ENCODE measurements around the gene PTTG1IP.

PTTG1IP gene

DNA sequence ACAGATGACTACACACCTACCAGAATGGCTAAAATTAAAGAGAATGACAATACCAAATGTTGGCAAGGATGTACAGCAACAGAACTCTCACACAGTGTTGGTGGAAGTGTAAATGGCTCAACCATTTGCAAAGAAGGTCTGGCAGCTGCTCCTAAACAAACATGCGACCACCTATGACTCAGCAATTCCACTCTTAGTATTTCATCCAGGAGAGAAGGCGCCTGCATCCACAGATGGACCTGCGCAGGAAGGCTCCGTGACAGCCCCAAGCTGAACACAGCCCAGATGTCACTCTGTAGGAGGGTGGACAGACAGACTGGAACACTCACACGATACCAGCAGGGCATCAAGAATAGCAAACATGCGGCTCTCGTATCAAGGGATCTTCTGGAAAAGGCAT, 6.7 kb downstream of the PTTG1IP start:
- DNase-seq (ENCODE audit: low read depth in 2 of 2, low spot score in 1 of 2), result no peak

GRCh38 chr21:44865561-44866280, 7.8 kb downstream of the PTTG1IP start:
- DNase-seq (ENCODE audit: low read depth in 2 of 2, low spot score in 1 of 2), result no peak

GRCh38 chr21:44862869-44863685, 10.4 kb downstream of the PTTG1IP start:
- DNase-seq (ENCODE audit: low read depth in 2 of 2, low spot score in 1 of 2), result no peak

DNA sequence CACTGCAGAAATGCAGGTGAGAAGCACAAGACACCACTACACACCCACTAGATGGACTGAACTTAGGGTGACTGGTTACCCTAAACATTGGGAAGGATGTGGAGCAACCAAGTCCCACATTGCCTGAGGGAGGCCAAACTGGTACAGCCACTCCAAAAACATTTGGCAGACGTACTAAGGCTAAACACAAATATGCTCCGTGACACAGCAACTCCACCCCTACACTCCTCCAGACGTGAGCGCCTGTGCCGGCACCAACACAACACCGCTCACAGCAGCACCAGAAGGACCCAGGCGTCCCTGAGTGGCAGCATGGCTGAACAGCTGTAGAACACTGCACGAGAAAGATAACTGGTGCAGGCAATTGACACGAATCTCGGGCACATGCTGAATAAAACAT, 14.7 kb downstream of the PTTG1IP start:
- DNase-seq (ENCODE audit: low read depth in 2 of 2, low spot score in 1 of 2), result no peak

DNA sequence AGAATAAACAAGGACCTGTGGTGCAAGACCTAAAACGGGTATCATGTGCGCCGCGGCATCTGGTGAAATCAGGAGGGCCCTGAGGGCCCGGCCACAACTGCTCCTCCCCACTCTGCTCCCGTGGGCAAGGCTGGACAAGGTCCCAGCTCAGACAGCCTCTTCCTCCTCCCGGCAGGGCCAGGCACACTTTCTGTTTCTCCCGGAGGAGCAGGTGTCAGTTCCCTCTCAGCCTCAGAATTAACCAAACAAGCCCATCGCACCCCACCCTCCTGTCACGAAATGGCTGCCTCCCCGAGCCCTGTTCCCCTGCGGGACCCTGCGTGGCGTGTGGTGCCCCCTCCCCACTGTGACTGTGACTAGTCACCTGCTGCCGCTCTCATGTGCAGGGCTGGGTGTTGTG, 15.2 kb downstream of the PTTG1IP start:
- no peak for DNase-seq (ENCODE audit: low read depth in 2 of 2, low spot score in 1 of 2)

- DNase-seq (ENCODE audit: low read depth in 2 of 2, low spot score in 1 of 2), result no peak
These were observed 16.2 kb downstream of the PTTG1IP start for GRCh38 chr21:44857127-44857892.

DNA sequence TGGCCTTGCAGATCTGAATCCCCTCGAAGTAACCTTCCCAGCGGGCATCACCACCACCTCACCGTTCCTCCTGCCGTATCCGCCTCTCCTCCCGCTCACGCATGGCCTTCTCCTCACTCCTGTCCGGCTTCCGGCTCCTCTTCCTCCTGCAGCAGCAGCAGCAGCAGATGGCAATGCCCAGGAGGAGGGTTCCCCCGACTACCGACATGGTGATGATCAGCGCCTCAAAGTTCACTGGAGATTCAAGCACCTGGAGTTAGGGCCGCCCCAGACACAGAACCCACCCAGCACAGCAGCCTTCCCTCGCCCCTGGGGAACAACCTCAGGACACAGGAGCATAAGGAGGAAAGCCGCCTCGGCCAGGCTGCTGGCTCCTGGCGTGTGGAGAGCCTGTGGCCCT, 17.4 kb downstream of the PTTG1IP start:
- no peak for DNase-seq (ENCODE audit: low read depth in 2 of 2, low spot score in 1 of 2)

DNA sequence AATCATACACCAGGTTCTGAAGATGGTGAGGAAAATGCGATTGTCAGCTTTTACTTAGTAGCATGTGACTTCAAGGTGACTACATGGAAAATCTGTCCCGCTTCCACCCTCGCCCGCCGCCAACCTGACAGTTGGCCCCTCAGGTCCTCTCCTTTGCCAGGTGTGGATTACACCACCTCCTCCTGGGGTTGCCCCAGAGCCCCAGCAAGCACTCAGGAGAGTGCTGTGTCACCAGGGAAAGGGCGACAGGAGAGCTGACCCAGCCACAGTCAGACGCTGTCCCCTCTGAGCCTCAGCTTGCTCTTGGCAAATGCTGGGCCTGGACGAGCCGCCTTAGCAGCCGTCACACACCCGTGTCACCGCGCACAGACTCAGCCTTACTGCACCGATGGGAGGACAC, 17.9 kb downstream of the PTTG1IP start:
- DNase-seq (ENCODE audit: low read depth in 2 of 2, low spot score in 1 of 2), result no peak

DNA sequence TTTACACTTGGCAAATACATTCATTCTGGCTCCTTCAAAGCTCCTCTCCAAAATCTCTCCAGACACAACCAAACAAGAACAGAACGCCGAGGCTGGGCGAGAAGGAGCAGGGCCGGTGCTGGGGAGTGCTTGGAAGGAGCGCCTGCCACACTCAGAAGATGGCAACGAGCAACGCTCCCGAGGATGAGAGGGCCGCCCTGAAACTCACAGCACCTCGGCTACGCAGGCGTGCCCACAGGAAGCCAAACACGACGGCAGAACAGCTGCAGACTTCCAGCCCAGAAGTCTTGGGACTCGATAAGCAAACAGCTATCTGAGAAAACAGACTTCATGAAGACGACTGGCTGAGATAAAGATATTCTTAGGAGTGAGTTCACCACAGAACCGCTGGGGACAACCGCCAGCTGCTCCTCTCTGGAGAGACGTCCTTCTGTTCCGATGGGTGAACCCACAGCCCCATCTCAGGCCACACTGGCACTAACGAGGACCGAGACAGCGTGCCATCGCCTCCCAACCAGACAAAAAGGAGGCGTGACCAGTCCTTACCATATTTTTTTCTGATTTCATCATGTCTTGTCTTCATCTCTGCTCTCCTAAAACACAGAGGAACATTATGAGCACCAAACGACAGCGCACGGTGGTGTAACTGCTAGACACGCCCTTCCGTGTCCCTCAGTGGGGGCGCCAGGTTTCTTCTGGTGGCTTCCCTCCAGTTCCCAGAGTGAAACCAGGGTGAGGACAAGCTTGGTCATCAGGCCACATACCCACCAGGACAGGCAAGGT, 18.6 kb downstream of the PTTG1IP start:
- no peak for DNase-seq (ENCODE audit: low read depth in 2 of 2, low spot score in 1 of 2)

DNA sequence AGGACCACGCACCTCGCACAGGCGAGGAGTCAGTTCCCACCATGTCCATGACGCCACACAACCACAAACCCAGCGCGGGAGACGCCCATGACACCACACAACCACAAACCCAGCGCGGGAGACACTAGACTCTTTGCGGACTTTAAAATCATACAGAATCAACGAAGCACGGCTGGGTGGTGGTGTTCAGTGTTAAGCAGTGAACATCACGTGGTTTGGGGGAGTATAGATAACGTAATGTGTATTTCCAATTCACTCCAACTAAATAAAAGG, 19.2 kb downstream of the PTTG1IP start:
- DNase-seq (ENCODE audit: low read depth in 2 of 2, low spot score in 1 of 2), result no peak

- DNase-seq (ENCODE audit: low read depth in 2 of 2, low spot score in 1 of 2), result no peak
These were observed 19.7 kb downstream of the PTTG1IP start for GRCh38 chr21:44853601-44854390.

GRCh38 chr21:44850905-44851657, 22.4 kb downstream of the PTTG1IP start:
- no peak for DNase-seq (ENCODE audit: low read depth in 2 of 2, low spot score in 1 of 2)

- DNase-seq (ENCODE audit: low read depth in 2 of 2, low spot score in 1 of 2), result no peak
These were observed 23.2 kb downstream of the PTTG1IP start for GRCh38 chr21:44850208-44850800.

- no peak for DNase-seq (ENCODE audit: low read depth in 2 of 2, low spot score in 1 of 2)
These were observed 23.8 kb downstream of the PTTG1IP start for GRCh38 chr21:44849616-44850130.

- DNase-seq (ENCODE audit: low read depth in 2 of 2, low spot score in 1 of 2), result no peak
These were observed 24.5 kb downstream of the PTTG1IP start for GRCh38 chr21:44848821-44849521.

DNA sequence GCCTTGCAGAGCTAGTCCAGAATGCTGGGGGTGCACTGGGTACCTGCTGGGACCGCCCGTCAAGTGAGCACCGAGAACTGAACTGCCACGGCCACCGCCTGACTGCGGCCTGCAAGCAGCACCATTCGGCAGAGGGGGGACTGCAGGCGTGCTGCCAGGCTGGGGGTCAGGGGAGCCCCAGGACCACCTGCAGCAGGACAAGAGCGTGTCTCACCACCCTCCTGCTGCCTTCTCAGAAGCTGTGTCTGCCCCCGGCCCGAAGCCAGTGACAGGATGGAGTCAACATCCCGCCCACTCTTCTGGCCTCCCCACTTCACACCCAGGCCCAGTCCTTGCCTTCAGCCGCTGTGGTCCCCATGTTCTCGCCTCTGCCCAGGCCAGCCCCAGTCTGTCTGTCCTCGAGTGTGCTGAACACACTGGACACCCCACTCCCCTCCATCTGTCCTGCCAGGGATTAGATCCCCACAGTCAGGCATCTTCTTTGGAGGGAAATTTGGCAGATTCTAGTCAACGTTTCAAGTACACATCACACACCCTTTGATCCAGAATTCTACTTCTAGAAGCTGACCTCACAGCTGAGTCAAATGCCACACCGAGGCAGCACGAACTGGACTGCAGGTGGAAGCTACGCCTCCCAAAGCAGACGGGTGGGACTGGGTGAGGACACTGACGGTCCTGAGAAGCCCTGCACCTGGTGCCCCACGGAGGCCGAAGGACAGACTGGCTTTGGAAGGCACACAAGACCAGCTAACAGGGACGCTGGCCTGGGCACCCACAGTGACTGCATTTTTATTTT, 26.0 kb downstream of the PTTG1IP start:
- DNase-seq (ENCODE audit: low read depth in 2 of 2, low spot score in 1 of 2), result no peak

- no peak for DNase-seq (ENCODE audit: low read depth in 2 of 2, low spot score in 1 of 2)
These were observed 26.8 kb downstream of the PTTG1IP start for GRCh38 chr21:44846485-44847260.

Data from stimulated activated CD8-positive, alpha-beta memory T cell treated with anti-CD3 and anti-CD28 coated beads, Interleukin-4, amount 100 ng/mL, for 1 hour (primary cell).